Measurements from ENCODE around the gene C9. TPM values are rescaled to one million over a fixed set of nuclear protein-coding genes. Genes with fewer than 3 reads are reported as not detected.

C9 gene
- total and polyA plus RNA-seq, 7 donors, result 0.24 TPM; not detected in 6

DNA sequence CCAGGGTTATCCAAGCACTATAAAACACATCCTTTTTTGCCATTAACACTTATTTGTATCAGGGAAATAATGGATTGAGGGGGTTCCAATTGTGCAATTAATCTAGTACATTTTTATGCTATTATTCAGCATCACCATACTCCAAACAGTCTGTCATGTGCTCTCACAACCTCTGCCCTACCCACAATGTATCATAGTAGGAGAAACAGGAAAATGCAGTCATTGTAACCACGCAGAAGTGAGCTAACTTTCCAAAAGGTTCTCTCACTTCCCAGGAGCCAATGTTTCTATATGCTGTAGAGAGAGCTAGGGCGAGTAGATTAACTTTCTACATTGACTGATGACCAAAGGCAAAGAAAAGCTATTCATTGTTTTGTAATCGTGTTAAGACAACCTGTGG lies 30.7 kb upstream of the C9 start:
- peak in 2 of 4 donors; percentile 29 to 30 for ATAC-seq

DNA sequence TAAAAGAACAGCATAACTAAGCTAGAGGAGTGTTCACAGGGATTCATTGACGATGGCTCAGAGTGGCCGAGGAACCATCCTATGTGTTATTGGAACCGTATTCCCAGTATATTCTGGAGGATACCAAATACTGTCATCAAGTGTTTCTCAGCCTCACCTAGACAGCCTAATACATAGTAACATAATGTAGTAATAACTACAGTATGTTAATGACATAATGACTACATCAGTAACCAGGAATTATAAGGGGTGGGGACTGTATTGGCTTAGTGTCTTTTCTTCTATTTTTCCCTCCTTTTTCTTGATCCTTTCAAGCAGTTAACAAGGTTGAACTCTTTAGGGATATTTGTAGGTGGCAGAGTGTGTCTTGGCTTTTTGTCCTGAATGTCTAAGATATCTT lies 26.6 kb upstream of the C9 start:
- TF ChIP-seq, protein P1, sequence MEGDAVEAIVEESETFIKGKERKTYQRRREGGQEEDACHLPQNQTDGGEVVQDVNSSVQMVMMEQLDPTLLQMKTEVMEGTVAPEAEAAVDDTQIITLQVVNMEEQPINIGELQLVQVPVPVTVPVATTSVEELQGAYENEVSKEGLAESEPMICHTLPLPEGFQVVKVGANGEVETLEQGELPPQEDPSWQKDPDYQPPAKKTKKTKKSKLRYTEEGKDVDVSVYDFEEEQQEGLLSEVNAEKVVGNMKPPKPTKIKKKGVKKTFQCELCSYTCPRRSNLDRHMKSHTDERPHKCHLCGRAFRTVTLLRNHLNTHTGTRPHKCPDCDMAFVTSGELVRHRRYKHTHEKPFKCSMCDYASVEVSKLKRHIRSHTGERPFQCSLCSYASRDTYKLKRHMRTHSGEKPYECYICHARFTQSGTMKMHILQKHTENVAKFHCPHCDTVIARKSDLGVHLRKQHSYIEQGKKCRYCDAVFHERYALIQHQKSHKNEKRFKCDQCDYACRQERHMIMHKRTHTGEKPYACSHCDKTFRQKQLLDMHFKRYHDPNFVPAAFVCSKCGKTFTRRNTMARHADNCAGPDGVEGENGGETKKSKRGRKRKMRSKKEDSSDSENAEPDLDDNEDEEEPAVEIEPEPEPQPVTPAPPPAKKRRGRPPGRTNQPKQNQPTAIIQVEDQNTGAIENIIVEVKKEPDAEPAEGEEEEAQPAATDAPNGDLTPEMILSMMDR (IDR thresholded peaks at IDR 0.05), result no peak
- Histone ChIP-seq H3K27ac (no peak overlapping the region), H3K9me3 (no peaks in the 10 kb centered on the region), H3K4me3 (no peak overlapping the region), H3K27me3 (ENCODE audit: insufficient read depth in 3 of 3, low read length in 2 of 3) (no peaks in the 10 kb centered on the region), H3K4me1 (peaks cover 8% of the 10 kb centered on the region), H3K36me3 (ENCODE audit: insufficient read depth in 1 of 2, low read depth in 1 of 2) (peaks cover 0 to 77% of the 10 kb centered on the region in 2 donors)
- no peak for ATAC-seq
- DNase-seq, result no peak
- WGBS, 3 donors, result 96 to 98% (median 98%) methylated on average over 3 of the region's 3 CpGs
- intact Hi-C loops (cut with DNase I), result no loop called here

More for the DNA sequence above, 30.7 kb upstream of the C9 start:
- Histone ChIP-seq H3K4me1 (peaks cover 22% of the 10 kb centered on the region), H3K36me3 (ENCODE audit: insufficient read depth in 1 of 2, low read depth in 1 of 2) (peaks cover 0 to 39% of the 10 kb centered on the region in 2 donors), H3K9me3 (no peaks in the 10 kb centered on the region), H3K27ac (no peak overlapping the region), H3K4me3 (no peak overlapping the region), H3K27me3 (ENCODE audit: insufficient read depth in 3 of 3, low read length in 2 of 3) (no peaks in the 10 kb centered on the region)
- TF ChIP-seq, protein P1 (IDR thresholded peaks at IDR 0.05), result no peak
- 67 to 72% (median 69%) methylated on average over 3 of the region's 3 CpGs for WGBS, 3 donors
- no peak for DNase-seq
- intact Hi-C loops (cut with DNase I), result no loop called here

DNA sequence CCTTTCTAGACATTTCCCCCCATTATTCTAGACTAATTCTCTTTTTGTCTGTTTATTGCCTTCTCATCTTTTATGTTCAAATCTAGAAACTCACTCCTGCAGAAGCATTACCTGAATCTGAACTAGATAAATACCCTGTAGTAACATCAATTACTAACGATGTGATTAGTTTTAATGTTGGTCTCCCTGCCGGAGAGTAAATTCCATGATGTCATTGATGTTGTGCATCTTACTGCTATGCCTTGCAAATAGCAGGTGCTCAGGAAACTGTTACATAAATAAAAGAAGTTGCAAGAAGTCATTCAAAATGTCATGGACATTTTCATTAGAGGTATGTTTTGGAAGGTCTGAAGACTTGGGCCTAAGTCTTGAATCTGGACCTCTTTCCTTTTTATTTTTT lies 23.0 kb upstream of the C9 start:
- H3K36me3 ChIP-seq (ENCODE audit: insufficient read depth in 1 of 2, low read depth in 1 of 2), result peaks cover 0 to 87% of the 10 kb centered on the region in 2 donors
- no peak overlapping the region for H3K4me3 ChIP-seq
- TF ChIP-seq, protein P1 (IDR thresholded peaks at IDR 0.05), result no peak
- H3K9me3 ChIP-seq, result no peaks in the 10 kb centered on the region
- H3K27ac ChIP-seq, result no peak overlapping the region
- no peak for DNase-seq
- intact Hi-C loops (cut with DNase I), result no loop called here
- WGBS, 3 donors, result 79 to 83% (median 82%) methylated on average over 2 of the region's 2 CpGs
- no peaks in the 10 kb centered on the region for H3K4me1 ChIP-seq
- no peaks in the 10 kb centered on the region for H3K27me3 ChIP-seq (ENCODE audit: insufficient read depth in 3 of 3, low read length in 2 of 3)
- ATAC-seq, result no peak

DNA sequence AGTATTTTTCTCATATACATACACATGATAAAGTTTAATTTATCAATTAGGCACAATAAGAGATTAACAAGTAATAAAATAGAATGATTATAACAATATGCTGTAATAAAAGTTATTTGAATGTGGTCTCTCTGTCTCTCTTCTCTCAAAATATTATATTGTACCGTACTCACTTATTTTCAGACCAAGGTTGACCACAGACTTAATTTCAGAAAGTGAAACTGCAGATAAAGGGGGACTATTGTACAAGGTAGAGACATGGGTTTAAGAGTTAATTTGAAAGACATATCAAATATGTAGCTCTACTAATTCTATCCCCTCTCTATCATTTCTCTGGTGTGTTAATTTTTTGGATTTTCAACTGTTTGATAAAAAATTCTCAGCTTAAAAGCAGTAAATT lies 20.0 kb upstream of the C9 start:
- Histone ChIP-seq H3K4me1 (no peaks in the 10 kb centered on the region), H3K27me3 (ENCODE audit: insufficient read depth in 3 of 3, low read length in 2 of 3) (no peaks in the 10 kb centered on the region), H3K36me3 (ENCODE audit: insufficient read depth in 1 of 2, low read depth in 1 of 2) (peaks cover 2 to 80% of the 10 kb centered on the region in 2 donors), H3K9me3 (no peaks in the 10 kb centered on the region), H3K4me3 (no peak overlapping the region), H3K27ac (no peak overlapping the region)
- TF ChIP-seq, protein P1 (IDR thresholded peaks at IDR 0.05), result no peak
- 84 to 93% (median 90%) methylated on average over 1 of the region's 1 CpG for WGBS, 3 donors
- ATAC-seq, result no peak
- intact Hi-C loops (cut with DNase I), result loop anchor here in 1 of 2 donors (5.0 kb wide), 1 partner anchor 163 kb away; no protein-coding TSS in a partner anchor
- DNase-seq, result no peak

DNA sequence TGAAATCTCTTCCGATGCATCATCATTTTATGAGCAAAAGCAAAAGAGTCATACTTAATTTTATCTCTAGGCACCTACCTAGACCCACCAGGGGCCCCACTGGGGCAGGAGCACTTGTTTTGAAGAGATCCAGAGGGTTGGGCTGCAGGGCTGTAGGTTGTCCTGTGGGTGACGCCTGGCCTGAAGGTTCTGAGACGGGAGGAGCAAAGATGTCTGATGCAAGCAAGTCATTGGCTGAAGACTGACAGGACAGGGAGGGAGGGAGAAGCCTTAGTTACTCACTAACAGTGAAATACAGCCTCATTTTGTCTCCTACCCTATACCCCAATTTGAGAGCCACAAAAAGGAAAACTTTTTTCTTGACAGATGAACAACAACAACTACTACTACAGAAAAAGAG lies 17.1 kb upstream of the C9 start:
- Histone ChIP-seq H3K27ac (no peak overlapping the region), H3K36me3 (ENCODE audit: insufficient read depth in 1 of 2, low read depth in 1 of 2) (peaks cover 2 to 56% of the 10 kb centered on the region in 2 donors), H3K27me3 (ENCODE audit: insufficient read depth in 3 of 3, low read length in 2 of 3) (no peaks in the 10 kb centered on the region), H3K4me3 (no peak overlapping the region), H3K4me1 (no peaks in the 10 kb centered on the region), H3K9me3 (no peaks in the 10 kb centered on the region)
- WGBS, 3 donors, result 74 to 94% (median 80%) methylated on average over 3 of the region's 3 CpGs
- no peak for DNase-seq
- intact Hi-C loops (cut with DNase I), result loop anchor here in 1 of 2 donors (5.0 kb wide), 1 partner anchor 166 kb away; no protein-coding TSS in a partner anchor
- ATAC-seq, result no peak
- TF ChIP-seq, protein P1 (IDR thresholded peaks at IDR 0.05), result no peak

Data from psoas muscle (tissue), 8 donors.